HepG2 (cell line): ENCODE results near the gene UCP3. TPM values are rescaled to one million over a fixed set of nuclear protein-coding genes. Genes with fewer than 3 reads are reported as not detected.
A peak's percentile ranks its signal among the peaks of the same experiment; 100 is the strongest.

ENCODE experiments used
- AHDC1 ChIP-seq: sonication (generic); formaldehyde crosslinking; IDR thresholded peaks from 2 replicates; pipeline ENCODE4 v1.5.1; 2020; ENCODE audit warnings: mild to moderate bottlenecking, missing genetic modification reagents, borderline replicate concordance
- BCL6 ChIP-seq: IDR thresholded peaks from 2 replicates; pipeline ENCODE4 v1.6.1; 2016; ENCODE audit warnings: missing genetic modification reagents, missing compliant biosample characterization
- CENPX ChIP-seq: sonication (generic); formaldehyde crosslinking; IDR thresholded peaks from 2 replicates; pipeline ENCODE4 v1.9.0; 2021; ENCODE audit warnings: mild to moderate bottlenecking, missing genetic modification reagents, moderate library complexity
- CHD2 ChIP-seq: IDR thresholded peaks from 2 replicates; pipeline ENCODE4 v1.6.1; 2011; ENCODE audit warnings: low read depth, low read length, improper control_type of control experiment
- CREM ChIP-seq, 2 experiments: sonication (generic) in 1 of 2; formaldehyde crosslinking in 1 of 2; IDR thresholded peaks; 2 replicates each; pipeline versions ENCODE4 v1.4.0 to v1.6.1; 2016 to 2020; ENCODE audit warnings: antibody characterized with exemption in 1 of 2, mild to moderate bottlenecking in 1 of 2, missing genetic modification reagents in 1 of 2
- E2F1 ChIP-seq: sonication (generic); formaldehyde crosslinking; IDR thresholded peaks from 2 replicates; pipeline ENCODE4 v1.5.0; 2020; ENCODE audit warnings: missing genetic modification reagents
- EED ChIP-seq: sonication (generic); formaldehyde crosslinking; IDR thresholded peaks from 2 replicates; pipeline ENCODE4 v1.5.0; 2020; ENCODE audit warnings: mild to moderate bottlenecking, missing genetic modification reagents
- FOSL1 ChIP-seq: sonication (generic); formaldehyde crosslinking; IDR thresholded peaks from 2 replicates; pipeline ENCODE4 v1.9.0; 2021; ENCODE audit warnings: missing genetic modification reagents, borderline replicate concordance
- KAT8 ChIP-seq: IDR thresholded peaks from 2 replicates; pipeline ENCODE4 v1.6.1; 2016; ENCODE audit warnings: missing genetic modification reagents, missing compliant biosample characterization
- KMT2B ChIP-seq: IDR thresholded peaks from 2 replicates; pipeline ENCODE4 v1.6.1; 2016; ENCODE audit warnings: missing genetic modification reagents, missing compliant biosample characterization
- MTA1 ChIP-seq: sonication (generic); formaldehyde crosslinking; IDR thresholded peaks from 2 replicates; pipeline ENCODE4 v1.4.0; 2020; ENCODE audit warnings: missing genetic modification reagents, mild to moderate bottlenecking, borderline replicate concordance
- MYNN ChIP-seq: sonication (generic); formaldehyde crosslinking; IDR thresholded peaks from 2 replicates; pipeline ENCODE4 v1.4.0; 2020; ENCODE audit warnings: mild to moderate bottlenecking, low read depth, missing genetic modification reagents
- SKI ChIP-seq: fragments of 450-650 bp; IDR thresholded peaks from one replicate; pipeline ENCODE4 v1.6.1; 2018; ENCODE audit warnings: mild to moderate bottlenecking; ENCODE audit not compliant: partially characterized antibody
- SMAD1 ChIP-seq: sonication (generic); formaldehyde crosslinking; IDR thresholded peaks from 2 replicates; pipeline ENCODE4 v1.4.0; 2020; ENCODE audit warnings: missing genetic modification reagents, low read depth, mild to moderate bottlenecking, borderline replicate concordance
- XRCC5 ChIP-seq: fragments of 200-400 bp; formaldehyde crosslinking; optimal IDR thresholded peaks from 2 replicates; pipeline ENCODE3; 2017; ENCODE audit warnings: mild to moderate bottlenecking, low read length
- YEATS2 ChIP-seq: sonication (generic); formaldehyde crosslinking; IDR thresholded peaks from 2 replicates; pipeline ENCODE4 v1.4.0; 2020; ENCODE audit warnings: missing genetic modification reagents, borderline replicate concordance
- ZBTB42 ChIP-seq: sonication (generic); formaldehyde crosslinking; IDR thresholded peaks from 2 replicates; pipeline ENCODE4 v1.5.0; 2020; ENCODE audit warnings: mild to moderate bottlenecking, missing genetic modification reagents
- ZIK1 ChIP-seq: sonication (generic); formaldehyde crosslinking; IDR thresholded peaks from 2 replicates; pipeline ENCODE4 v1.5.0; 2020; ENCODE audit warnings: mild to moderate bottlenecking, low read depth, missing genetic modification reagents, borderline replicate concordance
- ZNF335 ChIP-seq: sonication (generic); formaldehyde crosslinking; IDR thresholded peaks from 2 replicates; pipeline ENCODE4 v1.4.0; 2020; ENCODE audit warnings: missing genetic modification reagents
- ZNF556 ChIP-seq: sonication (generic); formaldehyde crosslinking; IDR thresholded peaks from 2 replicates; pipeline ENCODE4 v1.4.0; 2020; ENCODE audit warnings: mild to moderate bottlenecking, missing genetic modification reagents, borderline replicate concordance
- ZNF562 ChIP-seq: sonication (generic); formaldehyde crosslinking; IDR thresholded peaks from 2 replicates; pipeline ENCODE4 v1.8.0; 2022; ENCODE audit warnings: missing genetic modification reagents, borderline replicate concordance
- ZNF576 ChIP-seq: sonication (generic); formaldehyde crosslinking; IDR thresholded peaks from 2 replicates; pipeline ENCODE4 v1.4.0; 2020; ENCODE audit warnings: mild to moderate bottlenecking, missing genetic modification reagents
- ZNF615 ChIP-seq: sonication (generic); formaldehyde crosslinking; IDR thresholded peaks from 2 replicates; pipeline ENCODE4 v1.5.0; 2020; ENCODE audit warnings: mild to moderate bottlenecking, missing genetic modification reagents, borderline replicate concordance
- ZNF841 ChIP-seq: sonication (generic); formaldehyde crosslinking; IDR thresholded peaks from 2 replicates; pipeline ENCODE4 v1.8.1; 2023; ENCODE audit warnings: missing genetic modification reagents, borderline replicate concordance
- polyA plus RNA-seq, 8 experiments: library from polyadenylated mRNA; depleted of rRNA in 3 of 8; stranded (reverse) in 7 of 8; unstranded in 1 of 8; fragments of >200 nt; fragmentation: Illumina TruSeq in 4 of 8; extraction: Trizol in 4 of 8; gene quantifications; 2 replicates each; pipeline versions ENCODE4 v1.2.1 to v1.2.3, GENCODE V29; 2011 to 2016; ENCODE audit warnings: low read depth in 4 of 8, missing spikeins in 1 of 8, mixed read lengths in 1 of 8; ENCODE audit not compliant: insufficient read depth in 1 of 8
- total RNA-seq, 5 experiments: library from RNA; depleted of rRNA; stranded (reverse); fragments of >200 nt; fragmentation: Illumina TruSeq; extraction: Trizol; gene quantifications; 2 replicates each; pipeline ENCODE4 v1.2.3, GENCODE V29; 2016; ENCODE audit warnings: low read depth in 1 of 5

Gene UCP3
- total and polyA plus RNA-seq, 2 of the 13 experiments (the other 11 are each of a cell fraction or from before 2014, with no cell fraction given) = 0.37 TPM; not detected in 1

- TF ChIP-seq ZNF841 (CRISPR knock-in tag) = no peak
- no peak for TF ChIP-seq ZNF335 (CRISPR knock-in tag)
- TF ChIP-seq XRCC5 = peak; percentile 64
- TF ChIP-seq FOSL1 (CRISPR knock-in tag) = 0 out of 2 replicates have a peak, but pooled peaks have one; percentile 33
- no peak for TF ChIP-seq ZNF615 (CRISPR knock-in tag)
- peak; percentile 77 for TF ChIP-seq KAT8 (CRISPR knock-in tag)
- no peak for TF ChIP-seq KMT2B
- TF ChIP-seq E2F1 = no peak
- TF ChIP-seq EED = peak; percentile 56; the same call in 1 of the 2 replicates
- TF ChIP-seq SKI = peak; percentile 88
- no peak for TF ChIP-seq ZNF562 (CRISPR knock-in tag)
- TF ChIP-seq AHDC1 (CRISPR knock-in tag) = peak; percentile 87; the same call in 1 of the 2 replicates
- peak; percentile 45 for TF ChIP-seq CREM (IDR thresholded peaks at IDR 0.05)
- TF ChIP-seq CREM (CRISPR knock-in tag; IDR thresholded peaks at IDR 0.05) = no peak
- no peak for TF ChIP-seq ZNF556 (CRISPR knock-in tag)
- no peak for TF ChIP-seq MYNN
- no peak for TF ChIP-seq MTA1
- no peak for TF ChIP-seq CENPX
- peak; percentile 51; the same call in 1 of the 2 replicates for TF ChIP-seq YEATS2 (CRISPR knock-in tag)
- peak; percentile 50 for TF ChIP-seq BCL6 (CRISPR knock-in tag)
- no peak for TF ChIP-seq ZNF576
- no peak for TF ChIP-seq ZIK1
- TF ChIP-seq CHD2 = no peak
- TF ChIP-seq SMAD1 (CRISPR knock-in tag) = no peak
- TF ChIP-seq ZBTB42 (CRISPR knock-in tag) = no peak
Observed at GRCh38 chr11:74018331-74019005, 9.6 kb upstream of the UCP3 start (continued).
